A549 treated with CpdA at 1 μM for 4 hours (cell line): ENCODE results near the gene EFNA1. TPM values are rescaled to one million over a fixed set of nuclear protein-coding genes. Genes with fewer than 3 reads are reported as not detected.

Experiments
- total RNA-seq: library from RNA; stranded (reverse); fragments of 200-300 nt; extraction: Qiagen RNA extraction; gene quantifications from 5 replicates; pipeline ENCODE4 v1.2.3, GENCODE V29; 2022; ENCODE audit warnings: low read depth

EFNA1 gene, protein sequence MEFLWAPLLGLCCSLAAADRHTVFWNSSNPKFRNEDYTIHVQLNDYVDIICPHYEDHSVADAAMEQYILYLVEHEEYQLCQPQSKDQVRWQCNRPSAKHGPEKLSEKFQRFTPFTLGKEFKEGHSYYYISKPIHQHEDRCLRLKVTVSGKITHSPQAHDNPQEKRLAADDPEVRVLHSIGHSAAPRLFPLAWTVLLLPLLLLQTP
- 35.9 to 42.4 TPM (median 36.7 TPM) in 5 replicates for total RNA-seq

DNA sequence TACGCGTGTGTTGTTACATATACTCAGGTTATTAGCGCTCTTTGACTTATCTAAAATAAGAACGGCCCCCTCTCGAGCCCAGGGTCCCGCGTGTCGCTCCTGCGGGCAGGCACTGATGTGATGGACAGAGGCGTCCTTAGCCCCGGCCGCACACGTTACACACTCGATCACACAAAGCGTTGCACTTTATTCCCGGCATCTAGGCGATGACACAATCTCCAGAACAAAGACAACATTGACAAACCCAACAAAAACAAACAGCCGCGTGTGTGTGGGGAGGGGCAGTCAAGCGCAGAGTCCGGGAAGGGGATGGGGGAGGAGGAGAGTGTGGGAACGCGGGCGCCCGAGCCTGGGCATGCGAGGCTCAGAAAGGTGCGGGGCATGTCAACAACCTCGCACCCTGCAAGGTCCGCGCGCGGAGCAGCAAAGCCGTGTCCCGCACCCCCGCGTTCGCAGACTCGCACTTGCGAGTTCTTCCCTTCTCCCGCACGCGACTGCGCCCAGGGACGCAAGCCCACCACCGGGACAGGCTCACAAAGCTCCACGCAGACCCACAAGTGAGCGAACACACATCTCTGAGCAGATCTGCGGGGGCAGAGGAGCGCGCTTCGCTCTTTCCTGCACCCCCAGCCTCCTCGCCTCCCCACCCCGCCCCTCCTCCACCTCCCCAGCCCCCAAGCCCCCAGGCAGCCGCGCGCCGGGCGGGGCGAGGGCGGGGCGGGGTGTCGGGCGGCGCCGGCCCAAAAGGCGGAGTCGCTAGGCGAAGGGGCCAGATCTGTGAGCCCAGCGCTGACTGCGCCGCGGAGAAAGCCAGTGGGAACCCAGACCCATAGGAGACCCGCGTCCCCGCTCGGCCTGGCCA, at the start of gene EFNA1:
TSS of gene EFNA1 (plus strand) at position 772 of the 862 bp plus-strand sequence. CDS start 102 bp downstream, outside the sequence.

DNA sequence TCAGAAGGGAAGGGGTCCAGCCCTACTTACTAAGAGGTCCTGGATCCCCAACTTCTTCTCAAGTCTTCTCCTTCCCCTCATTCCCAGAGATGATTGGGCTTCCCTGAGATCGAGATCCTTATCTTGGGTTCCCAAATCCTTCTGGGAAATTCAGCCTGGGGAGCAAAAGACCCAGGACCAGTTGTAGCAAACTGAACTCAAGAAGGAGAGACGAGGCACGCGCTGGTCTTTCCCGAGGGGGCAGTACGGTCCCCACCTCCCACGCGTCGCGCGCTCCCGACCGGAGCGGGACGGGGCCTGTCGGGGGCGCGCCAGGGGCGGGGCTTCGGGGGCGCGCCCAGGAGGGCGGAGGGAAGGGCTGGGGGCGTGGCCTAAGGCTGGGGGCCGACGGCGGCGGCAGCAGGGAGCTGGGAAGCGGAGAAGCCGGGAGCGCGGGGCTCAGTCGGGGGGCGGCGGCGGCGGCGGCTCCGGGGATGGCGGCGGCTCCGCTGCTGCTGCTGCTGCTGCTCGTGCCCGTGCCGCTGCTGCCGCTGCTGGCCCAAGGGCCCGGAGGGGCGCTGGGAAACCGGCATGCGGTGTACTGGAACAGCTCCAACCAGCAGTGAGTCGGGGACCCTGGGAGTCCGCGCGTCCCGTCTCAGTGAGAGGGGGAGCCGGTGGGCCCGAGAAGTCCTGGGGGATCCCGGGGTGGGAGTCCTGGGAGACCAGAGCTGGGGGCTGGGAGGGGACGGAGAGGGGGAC, 49.0 kb upstream of the EFNA1 start, which contains the start of gene EFNA3:
TSS of gene EFNA3 (plus strand) at position 369 of the 741 bp plus-strand sequence. CDS start at position 474, 105 bp downstream.

DNA sequence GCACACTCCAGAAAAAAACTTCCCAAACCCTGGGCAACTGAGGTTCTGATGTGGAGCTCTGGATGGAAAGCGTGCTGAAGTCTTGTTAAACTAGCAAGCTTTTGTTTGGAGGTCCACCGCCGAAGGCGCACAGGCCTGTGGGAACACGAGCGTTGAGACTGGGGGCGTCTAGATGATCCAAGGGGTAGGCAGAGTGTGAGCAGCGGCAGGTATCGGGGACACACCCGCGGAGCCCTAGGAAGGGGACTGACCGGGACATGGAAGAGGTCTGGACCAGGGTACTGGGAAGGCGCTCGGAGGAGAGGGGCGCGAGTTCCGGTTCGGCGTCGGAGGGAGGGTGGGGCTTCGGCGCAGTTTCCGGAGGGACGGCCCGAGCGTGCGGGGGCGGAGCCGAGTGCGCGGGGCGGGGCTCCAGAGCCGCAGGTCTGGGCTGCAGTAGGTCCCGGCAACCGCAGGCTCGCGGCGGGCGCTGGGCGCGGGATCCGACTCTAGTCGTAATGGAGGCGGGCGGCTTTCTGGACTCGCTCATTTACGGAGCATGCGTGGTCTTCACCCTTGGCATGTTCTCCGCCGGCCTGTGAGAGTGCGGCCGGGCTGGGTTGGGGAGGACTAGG, 7.8 kb downstream of the EFNA1 start, which contains the start of gene SLC50A1:
TSS of gene SLC50A1 (plus strand) at position 438 of the 614 bp plus-strand sequence. CDS start at position 498, 60 bp downstream.

DNA sequence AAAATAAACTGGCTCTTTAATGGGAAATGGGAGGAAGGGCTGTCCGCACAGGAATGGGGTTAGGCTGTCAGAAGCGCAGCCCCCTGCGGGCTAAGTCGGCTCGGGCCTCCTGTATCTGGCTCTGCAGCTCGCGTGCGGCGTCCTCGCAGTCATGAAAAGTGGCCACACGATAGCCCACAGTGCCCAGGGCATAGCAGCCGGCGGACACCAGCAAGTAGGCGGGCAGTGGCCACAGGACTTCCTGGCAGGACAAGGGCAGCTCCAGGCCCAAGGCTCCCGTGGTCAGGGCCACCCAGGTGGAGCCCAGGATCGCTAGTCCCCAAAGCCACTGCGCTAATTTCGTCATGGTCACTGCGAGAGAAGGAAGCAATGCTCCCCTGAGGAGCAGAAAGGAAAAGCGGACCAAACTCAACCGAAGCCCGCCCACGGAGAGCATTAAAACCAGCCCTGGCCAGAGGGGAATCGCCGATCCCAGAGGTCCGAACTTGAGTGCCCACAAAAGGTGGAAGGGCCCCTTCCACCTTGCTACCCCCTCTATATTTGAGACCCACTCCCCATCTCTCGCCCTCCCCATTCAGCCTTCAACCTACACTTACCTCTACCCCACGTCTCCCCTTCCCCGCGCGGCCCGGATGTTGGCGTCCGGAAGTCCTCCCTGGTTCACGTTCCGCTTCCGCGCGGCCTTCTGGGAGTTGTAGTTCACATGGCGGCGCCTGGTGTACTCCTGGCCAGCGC, 12.4 kb downstream of the EFNA1 start, which contains the start of gene DPM3:
TSS of gene DPM3 (minus strand) at position 637 of the 735 bp plus-strand sequence. CDS start at position 346, 291 bp downstream.

DNA sequence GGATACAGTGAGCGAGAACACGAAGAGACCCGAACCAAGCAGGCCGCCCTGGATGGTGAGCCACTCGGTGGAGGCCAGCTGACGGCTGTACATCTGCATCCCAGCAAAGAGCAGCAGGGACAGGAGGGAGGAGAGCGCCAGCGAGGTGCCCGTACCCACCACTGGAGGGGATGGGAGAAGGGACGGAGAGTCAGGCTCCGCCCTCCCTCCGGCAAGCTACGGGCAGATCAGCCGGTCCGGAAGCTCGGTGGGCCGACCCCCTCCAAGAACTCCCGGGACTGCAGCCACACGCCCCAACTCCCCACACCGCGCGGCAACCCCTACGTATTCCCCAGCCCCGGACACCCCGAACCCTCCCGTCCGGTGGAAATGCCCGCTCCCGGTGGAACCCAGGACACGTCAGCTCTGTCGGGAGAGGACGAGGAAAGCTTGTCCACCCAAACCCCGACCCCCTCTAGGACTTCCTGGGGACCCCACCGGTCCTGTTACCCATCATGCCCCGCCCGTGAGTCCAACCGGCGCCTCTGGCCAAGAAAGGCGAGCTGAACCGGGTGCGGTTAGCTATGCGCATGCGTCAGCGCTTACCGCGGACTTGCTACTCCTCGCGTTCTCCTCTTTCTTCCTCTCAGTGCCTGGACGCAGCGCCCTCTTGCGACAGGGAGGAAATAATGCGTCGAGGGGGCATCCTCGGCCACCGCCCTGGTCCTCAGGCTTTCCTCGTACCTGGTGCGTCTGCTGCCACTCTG, 45.2 kb downstream of the EFNA1 start, which contains the start of gene KRTCAP2:
TSS of gene KRTCAP2 (minus strand) at position 573 of the 746 bp plus-strand sequence. CDS start at position 493, 80 bp downstream.

DNA sequence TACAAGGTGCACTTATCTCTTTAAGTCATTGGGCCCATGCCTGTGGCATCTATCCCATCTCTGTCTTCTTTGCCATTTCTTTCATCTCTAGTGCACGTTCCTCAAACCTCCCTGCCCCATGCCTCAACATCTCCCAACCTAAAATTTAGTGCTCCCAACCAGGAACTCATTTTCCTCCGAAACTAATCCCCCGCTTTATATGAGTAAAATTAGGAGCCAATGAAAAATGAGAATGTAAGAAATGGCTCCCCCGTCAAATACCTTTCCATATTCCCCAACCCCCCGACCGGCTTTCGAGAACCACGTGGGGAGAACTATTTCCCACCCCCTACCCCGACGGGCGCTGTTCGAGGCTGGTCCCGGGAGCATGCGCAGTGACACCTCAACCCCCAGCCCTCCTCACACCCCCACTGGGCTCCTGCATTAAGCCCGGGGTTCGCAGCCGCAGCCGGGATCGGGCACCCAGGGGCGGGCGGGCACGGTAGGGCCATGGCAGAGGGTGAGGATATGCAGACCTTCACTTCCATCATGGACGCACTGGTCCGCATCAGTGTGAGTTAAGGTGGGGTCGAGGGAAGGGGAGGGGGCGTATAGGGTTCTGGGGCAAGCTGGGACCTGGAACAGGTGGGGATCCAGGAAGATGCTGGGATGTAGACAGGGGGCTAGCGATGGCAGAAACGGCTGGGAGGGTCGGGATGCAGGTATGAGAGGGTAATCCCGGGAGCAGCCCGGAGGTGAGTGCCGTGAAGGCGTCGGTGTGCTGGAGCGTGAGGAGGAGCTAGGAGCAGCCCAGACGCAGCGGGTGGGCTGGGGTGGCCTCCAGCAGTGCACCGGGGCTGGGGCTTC, 46.0 kb downstream of the EFNA1 start, which contains the start of gene TRIM46:
TSS of gene TRIM46 (plus strand) at position 372 of the 846 bp plus-strand sequence. CDS start at position 490, 118 bp downstream.

Other genes with a start within 250 kb of the EFNA1 start
- 38.2 to 44.2 TPM (median 41.9 TPM) in 5 replicates for gene PMVK, start 191.2 kb upstream of the EFNA1 start, total RNA-seq
- 12.4 to 16.4 TPM (median 15.2 TPM) in 5 replicates for gene PBXIP1, start 171.8 kb upstream of the EFNA1 start, total RNA-seq
- 19.2 to 24.9 TPM (median 22.4 TPM) in 5 replicates for gene PYGO2, start 166.1 kb upstream of the EFNA1 start, total RNA-seq
- 128 to 148 TPM (median 144 TPM) in 5 replicates for gene SHC1, start 157.1 kb upstream of the EFNA1 start, total RNA-seq
- gene CKS1B, start 153.2 kb upstream of the EFNA1 start, total RNA-seq: 314 to 378 TPM (median 356 TPM) in 5 replicates
- 38.6 to 46.1 TPM (median 42.8 TPM) in 5 replicates for gene FLAD1, start 144.5 kb upstream of the EFNA1 start, total RNA-seq
- not detected in 5 replicates for gene LENEP, start 134.3 kb upstream of the EFNA1 start, total RNA-seq
- gene ZBTB7B, start 125.1 kb upstream of the EFNA1 start, total RNA-seq: 16.3 to 24.6 TPM (median 22.0 TPM) in 5 replicates
- 0.32 to 0.79 TPM (median 0.43 TPM) in 4 of 5 replicates, not detected in the other for gene DCST2, start 94.1 kb upstream of the EFNA1 start, total RNA-seq
- gene DCST1, start 94.1 kb upstream of the EFNA1 start, total RNA-seq: 0.02 TPM in 1 of 5 replicates, not detected in the others
- 53.3 to 78.1 TPM (median 69.5 TPM) in 5 replicates for gene ADAM15, start 76.6 kb upstream of the EFNA1 start, total RNA-seq
- 7.0 to 10.0 TPM (median 8.4 TPM) in 5 replicates for gene EFNA4, start 64.1 kb upstream of the EFNA1 start, total RNA-seq
- 2.3 to 5.0 TPM (median 4.7 TPM) in 5 replicates for gene EFNA3, start 49.0 kb upstream of the EFNA1 start, total RNA-seq
- gene SLC50A1, start 8.0 kb downstream of the EFNA1 start, total RNA-seq: 32.2 to 36.2 TPM (median 34.4 TPM) in 5 replicates
- gene DPM3, start 12.7 kb downstream of the EFNA1 start, total RNA-seq: 63.4 to 108 TPM (median 93.8 TPM) in 5 replicates
- 200 to 262 TPM (median 243 TPM) in 5 replicates for gene KRTCAP2, start 45.4 kb downstream of the EFNA1 start, total RNA-seq
- 1.2 to 1.6 TPM (median 1.5 TPM) in 5 replicates for gene TRIM46, start 46.0 kb downstream of the EFNA1 start, total RNA-seq
- gene THBS3, start 80.0 kb downstream of the EFNA1 start, total RNA-seq: 7.8 to 10.1 TPM (median 9.5 TPM) in 5 replicates
- gene MTX1, start 80.8 kb downstream of the EFNA1 start, total RNA-seq: 66.1 to 77.7 TPM (median 70.8 TPM) in 5 replicates
- gene ENTREP3, start 127.6 kb downstream of the EFNA1 start, total RNA-seq: 25.8 to 40.1 TPM (median 36.2 TPM) in 5 replicates
- gene SCAMP3, start 134.5 kb downstream of the EFNA1 start, total RNA-seq: 91.8 to 138 TPM (median 132 TPM) in 5 replicates
- gene CLK2, start 145.6 kb downstream of the EFNA1 start, total RNA-seq: 21.7 to 30.7 TPM (median 27.5 TPM) in 5 replicates
- 2.9 to 5.8 TPM (median 4.5 TPM) in 5 replicates for gene HCN3, start 149.6 kb downstream of the EFNA1 start, total RNA-seq
- gene PKLR, start 173.6 kb downstream of the EFNA1 start, total RNA-seq: not detected in 5 replicates
- gene FDPS, start 181.0 kb downstream of the EFNA1 start, total RNA-seq: 159 to 171 TPM (median 162 TPM) in 5 replicates
- 42.4 to 55.7 TPM (median 48.0 TPM) in 5 replicates for gene RUSC1, start 193.0 kb downstream of the EFNA1 start, total RNA-seq